PC-3 (cell line): ENCODE measurements around the gene HM13. TPM values are rescaled to one million over a fixed set of nuclear protein-coding genes. Genes with fewer than 3 reads are reported as not detected.

Experiments
- ATAC-seq: fragments of 200-7000 bp; cut with Tn5 transposase; 2 replicates; pipeline ENCODE4 v1.9.1; 2020; ENCODE audit warnings: mild to moderate bottlenecking, moderate library complexity
- BruUV-seq: library from RNA; stranded (reverse); fragments of 400-500 nt; replicated peaks from 2 replicates; lab custom pipeline; 2021; lab: Mats Ljungman, UMichigan
- CTCF ChIA-PET: fragments of 300-600 bp; sonication (Branson Sonifier 250); formaldehyde crosslinking; loops from one replicate; lab custom pipeline; 2022; ENCODE audit warnings: antibody characterized with exemption; lab: Charles Lee
- POLR2A ChIA-PET: fragments of 300-600 bp; sonication (Branson Sonifier 250); formaldehyde crosslinking; loops from one replicate; lab custom pipeline; 2022; ENCODE audit warnings: antibody characterized with exemption; ENCODE audit not compliant: unreplicated experiment; lab: Charles Lee
- DNase-seq: peaks from one replicate; pipeline ENCODE4 v3.0.0-alpha.2; 2015
- H2AFZ ChIP-seq: fragments of 300-600 bp; sonication (generic); 2 replicates; pipeline ENCODE4 v1.6.0; 2016; ENCODE audit warnings: antibody characterized with exemption, low read length
- H3F3A ChIP-seq: fragments of 300-600 bp; sonication (generic); one replicate; pipeline ENCODE4 v1.6.0; 2017; ENCODE audit warnings: antibody characterized with exemption, low read length, control low read depth, mild to moderate bottlenecking; ENCODE audit not compliant: unreplicated experiment
- H3K27ac ChIP-seq: fragments of 300-600 bp; sonication (generic); 2 replicates; pipeline ENCODE4 v1.5.1; 2016; ENCODE audit warnings: mild to moderate bottlenecking, low read length
- H3K27me3 ChIP-seq: fragments of 300-600 bp; sonication (generic); 2 replicates; pipeline ENCODE4 v1.6.1; 2016; ENCODE audit warnings: low read length, mixed read lengths
- H3K36me3 ChIP-seq: fragments of 300-600 bp; sonication (generic); 2 replicates; pipeline ENCODE4 v1.6.1; 2016; ENCODE audit warnings: low read depth, mixed run types, low read length, mixed read lengths
- H3K4me1 ChIP-seq: fragments of 300-600 bp; sonication (generic); 2 replicates; pipeline ENCODE4 v1.5.1; 2016; ENCODE audit warnings: low read length; ENCODE audit not compliant: insufficient read depth
- H3K4me2 ChIP-seq: fragments of 300-600 bp; sonication (generic); 2 replicates; pipeline ENCODE4 v1.6.0; 2016; ENCODE audit warnings: low read length
- H3K4me3 ChIP-seq: fragments of 300-600 bp; sonication (generic); 2 replicates; pipeline ENCODE4 v1.5.1; 2016; ENCODE audit warnings: mild to moderate bottlenecking, low read length, mixed read lengths
- H3K79me2 ChIP-seq: fragments of 300-600 bp; sonication (generic); 2 replicates; pipeline ENCODE4 v1.6.1; 2017; ENCODE audit warnings: low read length, mixed read lengths
- H3K9ac ChIP-seq: fragments of 300-600 bp; sonication (generic); 2 replicates; pipeline ENCODE4 v1.6.0; 2016; ENCODE audit warnings: mild to moderate bottlenecking, low read length
- H3K9me2 ChIP-seq: fragments of 300-600 bp; sonication (generic); replicated peaks from 2 replicates; pipeline ENCODE4 v1.6.1; 2016; ENCODE audit warnings: mixed run types, low read length, mixed read lengths
- H3K9me3 ChIP-seq: fragments of 300-600 bp; sonication (generic); 2 replicates; pipeline ENCODE4 v1.6.1; 2016; ENCODE audit warnings: low read length, mixed read lengths
- H4K20me1 ChIP-seq: fragments of 300-600 bp; sonication (generic); 2 replicates; pipeline ENCODE4 v1.6.1; 2016; ENCODE audit warnings: low read length, mixed read lengths
- CTCF ChIP-seq: fragments of 300-600 bp; sonication (generic); conservative IDR thresholded peaks from 2 replicates; pipeline ENCODE4 v1.5.1; 2017; ENCODE audit warnings: antibody characterized with exemption, low read depth, mild to moderate bottlenecking, low read length
- EZH2 ChIP-seq: fragments of 300-600 bp; sonication (generic); IDR thresholded peaks from one replicate; pipeline ENCODE4 v1.6.1; 2017; ENCODE audit warnings: antibody characterized with exemption, mild to moderate bottlenecking, low read length; ENCODE audit not compliant: unreplicated experiment
- EZH2phosphoT487 ChIP-seq: fragments of 300-600 bp; sonication (generic); IDR thresholded peaks from 2 replicates; pipeline ENCODE4 v1.6.1; 2018; ENCODE audit warnings: mild to moderate bottlenecking, antibody characterized with exemption, low read length, borderline replicate concordance
- intact Hi-C: fragments of 100-400 bp; cut with micrococcal nuclease; formaldehyde crosslinking; loops from 2 replicates; pipeline ENCODE4 v1.9.0; 2023
- total RNA-seq: library from RNA; depleted of rRNA; stranded (reverse); fragments of >200 nt; gene quantifications from 2 replicates; pipeline ENCODE4 v1.2.3, GENCODE V29; 2014

The HM13 gene
- total RNA-seq, 1 experiment from 2014 or later, result 99.5 TPM

- H3K4me2 ChIP-seq, result no peak overlapping the region
- intact Hi-C loops, result no loop called here
- H4K20me1 ChIP-seq, result no peaks in the 10 kb centered on the region
Observed at GRCh38 chr20:31570735-31571617, 56.7 kb downstream of the HM13 start.

GRCh38 chr20:31572042-31572700 lies 57.9 kb downstream of the HM13 start:
- H3K9ac ChIP-seq, result peak overlapping the region; percentile 32
- H3K4me3 ChIP-seq, result peak overlapping the region; percentile 44
- TF ChIP-seq CTCF (no peak), EZH2phosphoT487 (no peak), EZH2 (no peak)
- no peaks in the 10 kb centered on the region for H3K9me2 ChIP-seq
- TSS peak; percentile 75 for BruUV-seq
- no peaks in the 10 kb centered on the region for H3F3A ChIP-seq
- ChIA-PET CTCF (interaction anchor here (1.0 to 3.3 kb wide), 4 partner anchors 12 to 40 kb away, joined by 10 to 78 read pairs (median 16); partner anchors contain the start of gene ID1), POLR2A (interaction anchor here (1.0 to 3.2 kb wide), 5 partner anchors 15 to 41 kb away, joined by 6 to 27 read pairs (median 11); partner anchors contain the start of gene ID1)
- peak overlapping the region; percentile 74 for H3K4me2 ChIP-seq
- intact Hi-C loops, result loop anchor here (1.0 kb wide), 1 partner anchor 36 kb away; no protein-coding TSS in a partner anchor
- H3K27me3 ChIP-seq, result no peaks in the 10 kb centered on the region
- H3K79me2 ChIP-seq, result no peaks in the 10 kb centered on the region
- H3K36me3 ChIP-seq, result peaks cover 12% of the 10 kb centered on the region; the same call in 1 of the 2 replicates
- no peaks in the 10 kb centered on the region for H3K9me3 ChIP-seq
- ATAC-seq (peak; percentile 26), DNase-seq (no peak)
- no peaks in the 10 kb centered on the region for H4K20me1 ChIP-seq
- H2AFZ ChIP-seq, result peak overlapping the region; percentile 20; the same call in 1 of the 2 replicates
- peaks cover 34% of the 10 kb centered on the region for H3K4me1 ChIP-seq
- peak overlapping the region; percentile 83 for H3K27ac ChIP-seq

More at GRCh38 chr20:31570735-31571617, 56.7 kb downstream of the HM13 start:
- BruUV-seq, result no TSS peak
- POLR2A ChIA-PET, result no interaction called here
- TF ChIP-seq EZH2phosphoT487 (no peak), EZH2 (no peak), CTCF (no peak)
- peaks cover 46% of the 10 kb centered on the region for H3K4me1 ChIP-seq
- H3K27me3 ChIP-seq, result no peaks in the 10 kb centered on the region
- H3K9ac ChIP-seq, result no peak overlapping the region
- H3K9me3 ChIP-seq, result no peaks in the 10 kb centered on the region
- CTCF ChIA-PET, result interaction anchor here (0.8 to 6.4 kb wide), 3 partner anchors 22 to 42 kb away, joined by 3 to 86 read pairs (median 78); no protein-coding TSS in a partner anchor
- H2AFZ ChIP-seq, result no peak overlapping the region
- no peak overlapping the region for H3K27ac ChIP-seq
- ATAC-seq (no peak), DNase-seq (no peak)
- no peaks in the 10 kb centered on the region for H3K9me2 ChIP-seq
- H3K4me3 ChIP-seq, result no peak overlapping the region
- peaks cover 12% of the 10 kb centered on the region; the same call in 1 of the 2 replicates for H3K36me3 ChIP-seq
- H3K79me2 ChIP-seq, result no peaks in the 10 kb centered on the region
- no peaks in the 10 kb centered on the region for H3F3A ChIP-seq
